ENCODE data around the gene ENPP1.

The ENPP1 gene

GRCh38 chr6:131766631-131767030, 41.2 kb upstream of the ENPP1 start:
- Histone ChIP-seq H3K4me3 (ENCODE audit: low read depth, low read length, poor library complexity, severe bottlenecking) (no peak overlapping the region), H3K27me3 (ENCODE audit: insufficient read depth, low read length) (no peaks in the 10 kb centered on the region), H3K9me2 (ENCODE audit: low read depth, low read length) (no peaks in the 10 kb centered on the region), H3K79me2 (ENCODE audit: insufficient read depth, low read length) (no peaks in the 10 kb centered on the region), H3K9ac (ENCODE audit: low read length) (no peak overlapping the region), H4K20me1 (ENCODE audit: insufficient read depth, low read length) (no peaks in the 10 kb centered on the region), H3K4me1 (ENCODE audit: insufficient read depth, low read length, severe bottlenecking) (no peaks in the 10 kb centered on the region), H2AFZ (ENCODE audit: low read length) (no peak overlapping the region), H3F3A (ENCODE audit: insufficient read depth, low read length) (no peaks in the 10 kb centered on the region), H3K27ac (ENCODE audit: low read depth, low read length, poor library complexity, severe bottlenecking) (no peak overlapping the region), H3K36me3 (ENCODE audit: insufficient read depth, low read length) (no peaks in the 10 kb centered on the region), H3K9me3 (ENCODE audit: low read length) (no peaks in the 10 kb centered on the region), H3K4me2 (ENCODE audit: low read length) (no peak overlapping the region)
- no peak for TF ChIP-seq EZH2 (IDR thresholded peaks at IDR 0.05; ENCODE audit: borderline replicate concordance, low read length)
- no peak for TF ChIP-seq CTCF (IDR thresholded peaks at IDR 0.05; ENCODE audit: low read length)

GRCh38 chr6:131768964-131769363, 38.9 kb upstream of the ENPP1 start:
- Histone ChIP-seq H3K4me1 (ENCODE audit: insufficient read depth, low read length, severe bottlenecking) (no peaks in the 10 kb centered on the region), H3K36me3 (ENCODE audit: insufficient read depth, low read length) (no peaks in the 10 kb centered on the region), H3K4me2 (ENCODE audit: low read length) (no peak overlapping the region), H3K79me2 (ENCODE audit: insufficient read depth, low read length) (no peaks in the 10 kb centered on the region), H3K27me3 (ENCODE audit: insufficient read depth, low read length) (no peaks in the 10 kb centered on the region), H3K9me2 (ENCODE audit: low read depth, low read length) (no peaks in the 10 kb centered on the region), H3K4me3 (ENCODE audit: low read depth, low read length, poor library complexity, severe bottlenecking) (no peak overlapping the region), H3F3A (ENCODE audit: insufficient read depth, low read length) (no peaks in the 10 kb centered on the region), H3K27ac (ENCODE audit: low read depth, low read length, poor library complexity, severe bottlenecking) (no peak overlapping the region), H2AFZ (ENCODE audit: low read length) (no peak overlapping the region), H3K9me3 (ENCODE audit: low read length) (no peaks in the 10 kb centered on the region), H4K20me1 (ENCODE audit: insufficient read depth, low read length) (no peaks in the 10 kb centered on the region), H3K9ac (ENCODE audit: low read length) (no peak overlapping the region)
- TF ChIP-seq CTCF (IDR thresholded peaks at IDR 0.05; ENCODE audit: low read length) (no peak), EZH2 (IDR thresholded peaks at IDR 0.05; ENCODE audit: borderline replicate concordance, low read length) (no peak)

- Histone ChIP-seq H3K36me3 (ENCODE audit: insufficient read depth, low read length) (no peaks in the 10 kb centered on the region), H3K9me2 (ENCODE audit: low read depth, low read length) (no peaks in the 10 kb centered on the region), H3K4me1 (ENCODE audit: insufficient read depth, low read length, severe bottlenecking) (no peaks in the 10 kb centered on the region), H3K79me2 (ENCODE audit: insufficient read depth, low read length) (no peaks in the 10 kb centered on the region), H3K27me3 (ENCODE audit: insufficient read depth, low read length) (no peaks in the 10 kb centered on the region), H3K4me2 (ENCODE audit: low read length) (no peak overlapping the region), H4K20me1 (ENCODE audit: insufficient read depth, low read length) (no peaks in the 10 kb centered on the region), H3K4me3 (ENCODE audit: low read depth, low read length, poor library complexity, severe bottlenecking) (no peak overlapping the region), H3K9ac (ENCODE audit: low read length) (no peak overlapping the region), H3K27ac (ENCODE audit: low read depth, low read length, poor library complexity, severe bottlenecking) (no peak overlapping the region), H3F3A (ENCODE audit: insufficient read depth, low read length) (no peaks in the 10 kb centered on the region), H2AFZ (ENCODE audit: low read length) (no peak overlapping the region), H3K9me3 (ENCODE audit: low read length) (no peaks in the 10 kb centered on the region)
- no peak for TF ChIP-seq CTCF (IDR thresholded peaks at IDR 0.05; ENCODE audit: low read length)
- TF ChIP-seq EZH2 (IDR thresholded peaks at IDR 0.05; ENCODE audit: borderline replicate concordance, low read length): no peak
Measured at GRCh38 chr6:131769385-131770141, 38.3 kb upstream of the ENPP1 start.

Data from OCI-LY1 (cell line).